ENCODE measurements around the gene GPR50. TPM values are rescaled to one million over a fixed set of nuclear protein-coding genes. Genes with fewer than 3 reads are reported as not detected.

GPR50 gene
- not detected in 2 replicates for polyA plus RNA-seq

GRCh38 chrX:151176231-151176750 is at the start of gene GPR50:
Gene GPR50, plus strand, starts transcription at chrX:151176584. Its CDS starts 138 bp downstream, at chrX:151176722.

Other genes starting within 250 kb of the GPR50 start
- 14.4 and 17.2 TPM in 2 replicates for gene HMGB3, start 193.2 kb upstream of the GPR50 start, polyA plus RNA-seq
- gene VMA21, start 220.6 kb downstream of the GPR50 start, polyA plus RNA-seq, result 25.0 and 43.8 TPM in 2 replicates

Measured in Purkinje cell (primary cell).